ES-I3 (cell line): Measurements from ENCODE around the gene PFN1.
"Not testable (repeated sequence)": the region's sequence is repeated elsewhere in the genome, so short reads cannot be mapped to it uniquely, and the experiment has no call there.

Source experiments
- H3K36me3 ChIP-seq: 2 replicates; pipeline ENCODE4 v1.6.1; 2013; ENCODE audit warnings: mild to moderate bottlenecking, low read length, control low read depth, moderate library complexity; ENCODE audit not compliant: insufficient read depth
- H3K4me1 ChIP-seq: 2 replicates; pipeline ENCODE4 v1.6.1; 2013; ENCODE audit warnings: mild to moderate bottlenecking, control low read depth, low read length; ENCODE audit not compliant: insufficient read depth
- H3K9ac ChIP-seq: 2 replicates; pipeline ENCODE4 v1.6.1; 2013; ENCODE audit warnings: low read depth, mild to moderate bottlenecking, low read length, moderate library complexity
- H3K9me3 ChIP-seq: 2 replicates; pipeline ENCODE4 v1.6.1; 2013; ENCODE audit warnings: mild to moderate bottlenecking, low read length, moderate library complexity; ENCODE audit not compliant: control insufficient read depth, insufficient read depth

Gene PFN1

DNA sequence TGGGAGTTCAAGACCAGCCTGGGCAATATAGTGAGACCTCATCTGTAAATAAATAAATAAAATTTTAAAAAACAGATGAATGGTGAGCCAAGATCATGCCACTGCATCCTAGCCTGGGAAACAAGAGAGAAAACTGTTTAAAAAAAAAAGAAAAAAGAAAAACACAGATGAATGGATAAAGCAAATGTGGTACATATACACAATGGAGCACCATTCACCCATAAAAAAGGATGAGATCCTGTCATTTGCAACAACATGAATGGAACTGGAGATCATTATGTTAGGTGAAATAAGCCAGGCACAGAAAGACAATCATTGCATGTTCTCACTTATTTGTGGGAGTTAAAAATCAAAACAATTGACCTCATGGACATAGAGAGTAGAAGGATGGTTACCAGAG, 41.7 kb downstream of the PFN1 start:
- H3K4me1 ChIP-seq, result peaks cover 20% of the 10 kb centered on the region; the same call in 1 of the 2 replicates
- not testable (repeated sequence) for H3K9ac ChIP-seq, H3K9me3 ChIP-seq, H3K36me3 ChIP-seq

DNA sequence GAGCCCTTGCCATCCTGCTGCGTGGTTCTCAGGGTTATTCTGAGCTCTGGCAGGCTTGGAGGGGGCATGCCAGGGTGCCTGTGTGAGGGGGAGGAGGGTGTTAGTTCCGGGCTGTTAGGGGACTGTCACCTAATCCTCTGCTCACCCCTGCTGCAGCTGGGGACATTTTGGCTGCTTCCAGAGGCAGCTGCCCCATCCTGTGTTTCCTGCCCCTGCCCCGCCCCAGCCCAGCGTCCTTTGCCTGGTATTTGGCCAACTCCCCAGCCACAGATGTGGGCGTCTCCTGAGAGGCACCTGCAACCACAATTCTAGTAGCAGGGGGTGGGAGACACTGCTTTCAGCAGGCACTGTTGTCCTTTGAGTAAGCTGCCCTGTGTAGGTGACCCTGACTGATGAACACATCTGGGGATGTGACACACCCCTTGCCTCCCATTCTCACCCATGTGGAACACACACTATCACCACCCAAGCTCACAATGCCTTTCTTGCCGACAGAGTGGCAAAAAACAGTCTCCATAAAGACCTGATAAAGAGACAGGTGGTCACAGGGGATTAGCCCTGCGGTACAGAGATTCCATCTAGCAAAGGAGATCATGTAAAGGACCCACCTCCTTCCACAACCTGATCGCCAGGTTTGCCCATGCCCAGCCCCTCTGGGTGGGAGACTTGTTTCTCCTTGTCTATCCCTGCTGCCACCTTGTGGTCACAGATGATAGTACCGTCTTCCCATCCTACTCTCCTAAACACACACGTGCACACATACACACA, 45.1 kb downstream of the PFN1 start, which contains the start of gene CHRNE:
TSS of gene CHRNE (minus strand) at position 48 of the 768 bp plus-strand sequence. CDS start at position 13, 35 bp downstream.
- Histone ChIP-seq H3K9me3 (no peaks in the 10 kb centered on the region), H3K9ac (peak within 1 kb of the TSS; percentile 66; the same call in 1 of the 2 replicates), H3K36me3 (no peaks in the 10 kb centered on the region), H3K4me1 (peaks cover 10% of the 10 kb centered on the region; the same call in 1 of the 2 replicates)

DNA sequence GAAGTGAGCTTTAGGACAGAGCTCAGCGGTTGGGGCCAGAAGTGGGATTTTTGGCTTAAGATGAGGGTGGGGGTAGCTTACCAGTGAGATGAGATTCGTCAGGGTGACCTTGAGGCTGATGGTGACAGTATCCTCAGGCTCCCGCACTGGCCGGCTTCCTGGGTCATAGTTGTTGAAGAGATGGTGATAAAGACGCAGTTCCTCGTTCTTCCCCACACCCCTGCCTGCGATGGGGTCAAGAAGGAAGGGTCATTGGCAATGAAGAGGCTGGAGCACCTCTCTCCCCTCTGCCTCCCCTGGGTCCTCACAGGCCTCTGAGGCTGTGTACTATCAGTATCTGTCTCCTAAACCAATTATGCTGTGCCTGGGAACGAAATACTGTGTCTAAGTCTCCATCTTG, 45.8 kb downstream of the PFN1 start:
- Histone ChIP-seq H3K36me3 (no peaks in the 10 kb centered on the region), H3K9ac (no peak overlapping the region), H3K9me3 (no peaks in the 10 kb centered on the region), H3K4me1 (peaks cover 10% of the 10 kb centered on the region; the same call in 1 of the 2 replicates)

DNA sequence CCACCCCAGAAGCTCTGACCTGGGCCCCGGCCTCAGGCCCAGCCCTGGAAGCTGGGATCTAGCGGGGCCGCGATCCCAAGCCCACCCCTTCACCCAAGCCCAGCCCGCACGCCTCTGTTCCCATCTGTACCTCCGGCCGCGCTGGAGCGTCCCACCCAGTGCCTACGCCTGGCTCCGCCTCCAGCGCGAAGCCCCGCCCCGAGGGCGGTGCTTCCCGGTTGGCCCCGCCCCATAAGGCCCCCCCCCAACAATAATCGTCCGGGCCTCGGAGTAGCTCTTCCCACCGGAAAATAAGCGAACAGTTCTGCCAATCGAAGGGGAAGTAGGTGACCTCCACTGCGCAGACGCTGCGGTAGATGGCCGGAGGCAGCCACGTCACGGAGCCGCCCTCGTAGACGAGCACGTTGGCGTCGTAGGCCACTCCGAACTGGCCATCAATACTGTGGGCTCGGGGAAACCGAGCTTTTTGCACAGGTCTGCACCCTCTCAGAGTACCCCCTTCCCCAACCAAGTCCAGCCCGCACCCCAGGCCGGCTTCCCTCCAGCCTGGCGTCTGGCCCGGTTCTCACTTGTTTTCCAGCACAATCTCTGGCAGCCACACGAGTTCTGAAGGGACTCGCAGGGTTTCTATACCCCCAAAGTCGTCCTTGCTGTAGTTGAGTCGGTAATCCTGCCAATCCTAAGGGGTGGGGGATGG, 46.5 kb downstream of the PFN1 start:
- no peaks in the 10 kb centered on the region for H3K9me3 ChIP-seq
- peak overlapping the region; percentile 66; the same call in 1 of the 2 replicates for H3K9ac ChIP-seq
- H3K36me3 ChIP-seq, result no peaks in the 10 kb centered on the region
- H3K4me1 ChIP-seq, result peaks cover 10% of the 10 kb centered on the region; the same call in 1 of the 2 replicates

DNA sequence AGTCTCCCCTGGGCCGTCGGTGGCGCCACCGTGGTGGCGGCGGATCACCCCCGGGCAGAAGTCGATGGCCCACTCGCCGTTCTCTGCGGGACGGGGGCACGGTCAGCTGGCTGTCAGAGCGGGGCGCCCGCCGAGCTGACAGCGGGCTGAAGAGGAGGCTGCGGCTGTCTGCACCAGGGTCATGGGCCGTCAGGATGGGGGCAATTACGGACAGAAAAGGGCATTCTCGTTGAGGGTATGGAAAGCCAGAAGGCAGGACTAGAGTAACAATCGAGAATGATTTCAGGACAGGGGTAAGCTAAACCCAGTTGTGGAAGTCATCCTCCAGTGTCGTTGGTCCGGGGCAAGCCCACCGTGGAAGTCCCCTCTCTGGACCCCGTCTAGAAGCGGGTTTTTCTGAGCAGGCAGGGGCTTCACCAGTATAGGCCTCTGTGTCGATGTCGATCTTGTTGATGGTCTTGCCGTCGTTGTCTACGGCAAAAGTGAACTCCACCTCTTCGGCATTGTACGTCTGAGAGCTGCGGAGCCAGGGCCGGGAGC, 47.2 kb downstream of the PFN1 start:
- Histone ChIP-seq H3K36me3 (no peaks in the 10 kb centered on the region), H3K4me1 (peaks cover 10% of the 10 kb centered on the region; the same call in 1 of the 2 replicates), H3K9me3 (no peaks in the 10 kb centered on the region), H3K9ac (peak overlapping the region; percentile 66; the same call in 1 of the 2 replicates)

DNA sequence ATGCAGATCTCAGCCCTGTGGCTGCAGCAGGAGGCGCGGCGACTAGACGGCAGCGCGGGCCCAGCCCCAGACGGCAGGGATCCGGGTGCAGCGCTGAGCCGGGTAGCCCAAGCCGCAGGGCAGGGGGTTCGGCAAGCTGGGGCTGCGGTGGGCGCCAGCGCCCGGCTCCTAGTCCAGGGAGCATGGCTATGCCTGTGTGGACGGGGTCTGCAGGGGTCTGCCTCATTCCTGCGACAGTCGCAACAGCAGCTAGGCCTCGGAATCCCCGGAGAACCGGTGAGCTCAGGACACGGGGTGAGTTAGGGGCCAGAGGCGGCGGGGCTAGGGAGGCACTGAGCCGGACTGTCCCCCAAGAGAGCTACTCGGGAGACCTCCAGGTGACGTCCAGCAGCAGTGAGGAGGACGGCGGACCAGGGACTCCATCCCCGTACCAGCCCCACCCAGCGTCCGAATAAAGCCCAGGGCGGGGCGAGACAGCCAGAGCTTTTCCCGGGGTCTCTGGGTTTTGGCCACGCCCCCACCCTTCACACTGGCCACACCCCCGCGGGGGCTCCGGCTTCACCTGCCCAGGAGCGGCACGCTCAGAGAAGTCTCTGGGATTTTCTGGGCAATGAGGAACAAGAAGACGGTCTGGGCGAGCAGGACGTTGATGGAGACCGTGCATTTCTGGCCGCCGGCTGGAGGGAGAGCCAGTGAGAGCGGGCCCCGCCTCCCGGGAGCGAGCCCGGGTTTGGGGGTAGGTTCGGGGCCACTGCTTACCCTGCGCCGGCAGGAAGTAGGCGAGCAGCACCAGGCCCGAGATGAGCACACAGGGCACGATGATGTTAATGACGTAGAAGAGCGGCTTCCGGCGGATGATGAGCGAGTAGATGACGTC, 47.9 kb downstream of the PFN1 start:
- Histone ChIP-seq H3K9me3 (no peaks in the 10 kb centered on the region), H3K36me3 (no peaks in the 10 kb centered on the region), H3K4me1 (peaks cover 10% of the 10 kb centered on the region; the same call in 1 of the 2 replicates), H3K9ac (peak overlapping the region; percentile 66; the same call in 1 of the 2 replicates)

DNA sequence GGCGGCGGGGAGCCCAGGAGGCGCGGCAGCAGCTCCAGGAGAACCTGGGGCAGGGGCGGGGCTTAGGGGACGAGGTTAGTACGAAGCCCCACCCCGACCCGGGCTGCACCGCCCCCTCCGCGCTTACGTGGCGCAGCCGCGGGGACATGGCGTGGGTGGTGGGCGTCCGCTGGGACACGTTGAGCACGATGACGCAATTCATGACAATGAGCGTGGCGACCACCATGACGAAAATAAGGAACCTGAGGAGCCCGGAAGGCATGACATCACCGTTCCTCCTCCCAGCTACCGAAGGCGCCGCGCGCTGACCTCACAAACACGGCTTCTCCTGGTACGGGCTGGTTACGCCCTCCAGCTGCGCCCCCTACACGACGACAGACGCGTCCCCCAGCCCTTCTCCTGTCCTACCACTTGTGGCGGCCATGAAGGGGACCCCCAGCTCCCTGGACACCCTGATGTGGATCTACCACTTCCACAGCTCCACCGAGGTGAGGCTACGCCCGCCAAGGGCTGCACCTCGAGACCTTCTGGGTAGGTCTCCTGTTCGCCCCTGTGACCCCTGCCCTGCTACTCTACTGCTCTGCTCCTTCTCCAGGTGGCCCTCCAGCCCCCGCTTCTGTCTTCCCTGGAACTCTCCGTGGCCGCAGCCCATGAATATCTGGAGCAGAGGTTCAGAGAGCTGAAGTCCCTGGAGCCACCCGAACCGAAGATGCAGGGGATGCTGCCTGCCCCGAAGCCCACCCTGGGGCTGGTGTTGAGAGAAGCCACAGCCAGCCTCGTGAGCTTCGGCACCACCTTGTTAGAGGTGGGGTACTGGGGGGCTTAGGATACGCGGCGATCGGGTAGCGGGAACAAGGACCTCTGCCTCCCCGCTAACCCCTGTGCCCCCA, 48.7 kb downstream of the PFN1 start, which contains the start of gene C17orf107:
TSS of gene C17orf107 (plus strand) at position 196 of the 890 bp plus-strand sequence. CDS start at position 423, 227 bp downstream.
- Histone ChIP-seq H3K9ac (peak within 1 kb of the TSS; percentile 66; the same call in 1 of the 2 replicates), H3K4me1 (peaks cover 10% of the 10 kb centered on the region; the same call in 1 of the 2 replicates), H3K36me3 (no peaks in the 10 kb centered on the region)

DNA sequence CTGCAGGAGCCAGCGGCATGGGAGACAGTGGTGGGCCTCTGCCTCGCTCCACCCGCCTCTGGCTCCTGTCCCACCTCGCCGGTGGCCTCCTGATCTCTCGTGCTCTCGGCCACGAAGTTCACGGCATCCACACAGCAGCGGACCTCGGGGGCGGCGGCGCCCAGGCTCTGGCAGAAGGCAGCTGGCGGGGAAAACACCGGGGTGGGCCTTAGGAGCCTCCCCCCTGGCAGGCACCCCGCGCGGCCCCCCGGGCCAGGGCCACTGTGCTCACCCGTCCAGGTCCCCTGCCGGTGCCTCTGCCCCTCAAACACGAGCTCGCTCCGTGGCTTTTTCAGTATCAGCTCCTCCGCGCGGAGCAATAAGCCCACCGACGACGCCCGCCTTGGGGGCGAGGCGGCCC, 49.4 kb downstream of the PFN1 start:
- H3K9me3 ChIP-seq, result no peaks in the 10 kb centered on the region
- H3K4me1 ChIP-seq, result peaks cover 10% of the 10 kb centered on the region; the same call in 1 of the 2 replicates
- peak overlapping the region; percentile 66; the same call in 1 of the 2 replicates for H3K9ac ChIP-seq
- H3K36me3 ChIP-seq, result no peaks in the 10 kb centered on the region

More for the DNA sequence above, 48.7 kb downstream of the PFN1 start, which contains the start of gene C17orf107:
- H3K9me3 ChIP-seq, result no peaks in the 10 kb centered on the region

DNA sequence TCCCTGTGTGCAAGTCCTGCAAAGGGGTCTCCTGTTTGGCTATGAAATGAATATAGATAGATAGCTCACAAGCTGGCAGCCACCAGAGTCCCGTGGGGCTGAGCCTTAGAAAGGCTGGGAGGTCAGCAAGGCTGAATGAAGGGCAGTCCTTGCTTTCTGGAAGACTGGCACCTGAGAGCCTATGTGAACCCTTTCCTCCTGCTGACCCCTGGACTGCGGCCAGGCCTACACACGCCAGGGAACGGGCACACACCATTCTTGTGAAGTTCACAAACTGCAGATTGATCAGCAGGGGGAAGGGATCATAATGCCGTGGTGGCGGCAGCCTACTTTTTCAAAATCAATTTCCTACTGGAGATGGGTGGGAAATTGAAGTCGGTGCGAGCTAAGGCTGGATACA, 50.0 kb downstream of the PFN1 start:
- Histone ChIP-seq H3K4me1 (peaks cover 9% of the 10 kb centered on the region; the same call in 1 of the 2 replicates), H3K36me3 (no peaks in the 10 kb centered on the region), H3K9ac (peak overlapping the region; percentile 66; the same call in 1 of the 2 replicates), H3K9me3 (no peaks in the 10 kb centered on the region)

DNA sequence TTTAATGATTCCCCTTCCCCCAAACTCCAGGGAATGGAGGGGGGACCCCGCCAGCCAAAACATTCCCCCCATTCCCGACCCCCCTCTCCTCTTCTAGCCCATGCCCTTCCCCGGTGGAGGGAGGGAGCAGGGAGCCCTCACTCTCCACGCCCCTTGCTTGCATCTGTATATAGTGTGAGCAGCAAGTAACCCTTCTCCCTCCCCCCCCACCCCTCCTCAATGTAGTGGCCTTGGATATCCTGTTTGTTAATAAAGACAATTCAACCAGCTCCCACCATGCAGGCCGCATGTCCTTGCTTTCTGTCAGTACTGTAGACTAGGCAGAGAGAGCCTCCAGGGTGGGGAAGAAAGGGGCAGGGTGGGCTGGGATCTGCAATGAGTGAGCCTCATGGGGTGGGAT, 50.5 kb downstream of the PFN1 start:
- Histone ChIP-seq H3K4me1 (peaks cover 5% of the 10 kb centered on the region; the same call in 1 of the 2 replicates), H3K9ac (no peak overlapping the region), H3K36me3 (no peaks in the 10 kb centered on the region), H3K9me3 (no peaks in the 10 kb centered on the region)

DNA sequence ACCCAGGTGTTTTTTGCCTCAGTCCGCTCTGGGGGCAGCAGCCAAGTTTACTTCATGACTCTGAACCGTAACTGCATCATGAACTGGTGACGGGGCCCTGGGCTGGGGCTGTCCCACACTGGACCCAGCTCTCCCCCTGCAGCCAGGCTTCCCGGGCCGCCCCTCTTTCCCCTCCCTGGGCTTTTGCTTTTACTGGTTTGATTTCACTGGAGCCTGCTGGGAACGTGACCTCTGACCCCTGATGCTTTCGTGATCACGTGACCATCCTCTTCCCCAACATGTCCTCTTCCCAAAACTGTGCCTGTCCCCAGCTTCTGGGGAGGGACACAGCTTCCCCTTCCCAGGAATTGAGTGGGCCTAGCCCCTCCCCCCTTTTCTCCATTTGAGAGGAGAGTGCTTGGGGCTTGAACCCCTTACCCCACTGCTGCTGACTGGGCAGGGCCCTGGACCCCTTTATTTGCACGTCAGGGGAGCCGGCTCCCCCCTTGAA, 51.1 kb downstream of the PFN1 start:
- Histone ChIP-seq H3K9me3 (no peaks in the 10 kb centered on the region), H3K9ac (no peak overlapping the region), H3K36me3 (no peaks in the 10 kb centered on the region), H3K4me1 (no peaks in the 10 kb centered on the region; the same call in 1 of the 2 replicates)

DNA sequence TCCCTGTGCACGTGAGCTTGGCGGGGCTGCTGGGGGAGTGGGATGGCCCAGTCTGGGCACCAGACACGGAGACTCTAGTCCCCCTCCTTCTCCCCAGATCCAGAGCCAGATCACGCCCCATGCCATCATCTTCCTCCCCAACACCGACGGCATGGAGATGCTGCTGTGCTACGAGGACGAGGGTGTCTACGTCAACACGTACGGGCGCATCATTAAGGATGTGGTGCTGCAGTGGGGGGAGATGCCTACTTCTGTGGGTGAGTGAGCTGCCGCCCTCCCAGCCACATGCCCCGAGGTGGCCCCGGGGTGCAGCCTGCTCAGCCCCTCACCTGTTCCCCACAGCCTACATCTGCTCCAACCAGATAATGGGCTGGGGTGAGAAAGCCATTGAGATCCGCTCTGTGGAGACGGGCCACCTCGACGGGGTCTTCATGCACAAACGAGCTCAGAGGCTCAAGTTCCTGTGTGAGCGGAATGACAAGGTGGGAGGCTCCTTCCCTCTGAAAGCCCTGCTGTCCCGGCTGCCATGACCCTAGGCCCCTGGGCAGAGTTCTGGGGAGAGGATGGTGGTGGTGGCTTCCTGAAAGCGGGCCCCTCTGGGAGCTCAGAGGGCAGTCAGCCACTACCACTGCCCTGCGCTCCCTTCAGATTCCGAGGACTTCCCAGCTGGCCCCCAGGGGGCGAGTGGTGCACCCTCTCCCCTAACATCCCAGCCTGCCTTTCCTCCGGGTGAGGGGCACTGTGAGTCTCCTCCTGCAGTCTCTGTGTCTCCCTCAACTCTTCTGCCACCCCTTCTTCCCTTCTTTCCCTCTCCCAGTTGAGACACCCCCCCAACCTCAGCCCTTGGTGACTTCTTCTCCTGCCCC, 51.8 kb downstream of the PFN1 start:
- Histone ChIP-seq H3K9me3 (no peaks in the 10 kb centered on the region), H3K4me1 (no peaks in the 10 kb centered on the region; the same call in 1 of the 2 replicates), H3K9ac (no peak overlapping the region), H3K36me3 (no peaks in the 10 kb centered on the region)
